Nucleus accumbens (tissue), 56 donors: Measurements from ENCODE around the gene MSH6.

Source experiments
- DNase-seq, 56 donors: peaks; one replicate each; lab custom pipeline; 2025; lab: John Stamatoyannopoulos, UW

The MSH6 gene

DNA sequence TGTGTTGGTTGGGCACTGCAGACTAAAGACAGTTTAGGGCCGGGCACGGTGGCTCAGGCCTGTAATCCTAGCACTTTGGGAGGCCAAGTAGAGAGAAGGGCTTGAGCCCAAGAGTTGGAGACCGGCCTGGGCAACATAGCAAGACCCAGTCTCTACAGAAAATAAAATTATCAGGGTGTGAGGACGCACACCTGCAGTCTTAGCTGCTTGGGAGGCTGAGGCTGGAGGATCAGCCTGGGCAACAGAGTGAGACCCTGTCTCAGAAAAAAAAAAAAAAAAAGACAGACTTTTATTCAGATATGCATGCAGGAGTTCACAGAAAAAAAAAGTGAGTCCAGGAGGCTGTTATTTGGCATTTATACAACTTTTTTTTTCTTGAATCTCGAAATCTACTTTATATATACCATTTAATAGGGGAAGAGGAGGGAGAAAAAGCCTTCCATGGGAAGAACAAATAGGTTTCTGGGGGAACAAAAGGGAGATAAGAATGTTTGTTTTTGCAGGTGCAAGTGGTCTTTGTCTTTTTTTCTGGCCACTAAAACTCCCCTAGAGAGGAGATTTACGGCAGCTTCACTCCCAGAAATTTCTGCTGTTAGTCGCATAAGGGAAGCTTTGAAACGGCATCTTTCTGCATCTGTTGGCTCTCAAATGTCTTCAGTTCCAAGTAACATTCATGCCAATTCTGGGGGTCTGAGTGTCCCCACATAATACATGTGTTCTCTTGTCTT lies 4.1 kb upstream of the MSH6 start:
- no peak for DNase-seq

GRCh38 chr2:47779426-47779790 lies 3.5 kb upstream of the MSH6 start:
- no peak for DNase-seq

GRCh38 chr2:47782381-47782670 lies 619 bp upstream of the MSH6 start:
- no peak for DNase-seq

DNA sequence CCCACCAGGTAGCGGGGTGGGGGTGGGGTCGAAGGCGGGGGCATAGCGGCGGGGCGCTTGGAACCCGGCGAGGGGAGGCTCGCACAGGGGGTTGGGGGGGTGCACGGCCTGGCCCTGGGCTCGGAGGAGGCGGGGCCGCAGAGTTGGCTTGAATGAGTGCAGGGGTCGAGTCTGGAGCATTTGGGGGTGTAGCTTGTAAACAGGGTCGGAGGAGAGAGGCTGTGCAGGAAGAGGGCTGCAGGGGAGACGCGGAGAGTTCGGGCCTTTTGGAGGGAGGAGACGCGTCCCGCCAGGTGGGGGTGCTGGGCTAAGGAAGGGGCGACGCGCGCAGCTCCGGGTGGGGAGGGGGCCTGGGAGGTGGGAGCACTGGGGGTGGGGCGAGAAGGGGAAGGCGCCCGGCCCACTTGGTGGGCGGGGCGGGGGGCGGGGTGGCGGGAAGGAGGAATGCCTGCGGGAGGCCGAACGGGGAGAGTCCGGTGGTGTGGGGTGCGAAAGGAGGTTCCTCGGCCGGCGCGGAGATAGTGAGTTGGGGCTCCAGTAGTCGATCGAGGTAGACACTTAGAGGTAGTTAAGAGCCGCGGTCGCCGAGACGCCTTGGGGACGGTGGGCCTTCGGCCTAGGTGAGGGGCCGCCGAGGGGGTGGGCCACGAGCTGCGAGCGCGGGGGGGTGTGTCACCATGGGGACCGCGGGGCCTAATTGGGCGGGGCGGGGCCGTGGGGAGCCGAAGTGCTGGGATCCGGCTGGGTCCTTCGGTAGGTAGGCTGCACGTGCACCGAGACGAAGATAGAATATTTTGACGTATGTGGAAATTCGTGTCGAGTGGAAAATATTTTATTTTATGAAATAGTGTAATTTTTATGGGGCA lies 774 bp downstream of the MSH6 start:
- DNase-seq, result peak in 46 of 56 donors; percentile 4 to 81 (median 56)

- DNase-seq, result peak in 2 of 56 donors; percentile 10 to 33
Observed at GRCh38 chr2:47784352-47784851, 1.5 kb downstream of the MSH6 start.

GRCh38 chr2:47785986-47786385 lies 3.0 kb downstream of the MSH6 start:
- DNase-seq, result peak in 1 of 56 donors; percentile 11

GRCh38 chr2:47796090-47796697 lies 13.2 kb downstream of the MSH6 start:
- DNase-seq, result no peak

- DNase-seq, result peak in 2 of 56 donors; percentile 1 to 10
Observed at GRCh38 chr2:47798631-47799030, 15.7 kb downstream of the MSH6 start.

DNA sequence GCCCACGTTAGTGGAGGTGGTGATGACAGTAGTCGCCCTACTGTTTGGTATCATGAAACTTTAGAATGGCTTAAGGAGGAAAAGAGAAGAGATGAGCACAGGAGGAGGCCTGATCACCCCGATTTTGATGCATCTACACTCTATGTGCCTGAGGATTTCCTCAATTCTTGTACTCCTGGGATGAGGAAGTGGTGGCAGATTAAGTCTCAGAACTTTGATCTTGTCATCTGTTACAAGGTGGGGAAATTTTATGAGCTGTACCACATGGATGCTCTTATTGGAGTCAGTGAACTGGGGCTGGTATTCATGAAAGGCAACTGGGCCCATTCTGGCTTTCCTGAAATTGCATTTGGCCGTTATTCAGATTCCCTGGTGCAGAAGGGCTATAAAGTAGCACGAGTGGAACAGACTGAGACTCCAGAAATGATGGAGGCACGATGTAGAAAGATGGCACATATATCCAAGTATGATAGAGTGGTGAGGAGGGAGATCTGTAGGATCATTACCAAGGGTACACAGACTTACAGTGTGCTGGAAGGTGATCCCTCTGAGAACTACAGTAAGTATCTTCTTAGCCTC lies 16.2 kb downstream of the MSH6 start:
- no peak for DNase-seq

- DNase-seq, result no peak
Observed at GRCh38 chr2:47801118-47801517, 18.2 kb downstream of the MSH6 start.

DNA sequence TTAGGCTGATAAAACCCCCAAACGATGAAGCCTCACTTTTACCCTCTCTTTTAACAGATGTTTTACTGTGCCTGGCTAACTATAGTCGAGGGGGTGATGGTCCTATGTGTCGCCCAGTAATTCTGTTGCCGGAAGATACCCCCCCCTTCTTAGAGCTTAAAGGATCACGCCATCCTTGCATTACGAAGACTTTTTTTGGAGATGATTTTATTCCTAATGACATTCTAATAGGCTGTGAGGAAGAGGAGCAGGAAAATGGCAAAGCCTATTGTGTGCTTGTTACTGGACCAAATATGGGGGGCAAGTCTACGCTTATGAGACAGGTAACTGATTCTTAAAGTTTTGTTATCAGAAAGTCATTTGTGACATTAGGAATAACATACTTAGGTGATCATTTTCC lies 20.4 kb downstream of the MSH6 start:
- no peak for DNase-seq

- no peak for DNase-seq
Observed at GRCh38 chr2:47803770-47804169, 20.8 kb downstream of the MSH6 start.

- no peak for DNase-seq
Observed at GRCh38 chr2:47805850-47806249, 22.9 kb downstream of the MSH6 start.

DNA sequence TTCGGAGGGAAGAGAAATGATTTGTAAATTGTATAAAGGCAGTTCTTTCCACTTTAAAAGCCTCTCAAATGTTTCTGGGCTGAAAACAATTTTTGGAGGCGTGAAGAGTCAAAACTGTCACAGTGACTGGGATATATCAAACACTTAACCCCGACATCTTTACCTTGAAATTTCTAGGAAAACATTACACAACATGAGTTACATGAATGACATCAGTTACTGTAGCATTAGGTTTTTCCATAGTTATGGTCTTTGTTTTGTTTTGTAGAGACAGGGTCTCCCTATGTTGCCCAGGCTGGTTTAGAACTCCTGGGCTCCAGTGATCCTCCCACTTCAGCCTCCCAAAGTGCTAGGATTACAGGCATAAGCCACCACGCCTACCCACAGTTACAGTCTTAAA lies 25.7 kb downstream of the MSH6 start:
- DNase-seq, result no peak

DNA sequence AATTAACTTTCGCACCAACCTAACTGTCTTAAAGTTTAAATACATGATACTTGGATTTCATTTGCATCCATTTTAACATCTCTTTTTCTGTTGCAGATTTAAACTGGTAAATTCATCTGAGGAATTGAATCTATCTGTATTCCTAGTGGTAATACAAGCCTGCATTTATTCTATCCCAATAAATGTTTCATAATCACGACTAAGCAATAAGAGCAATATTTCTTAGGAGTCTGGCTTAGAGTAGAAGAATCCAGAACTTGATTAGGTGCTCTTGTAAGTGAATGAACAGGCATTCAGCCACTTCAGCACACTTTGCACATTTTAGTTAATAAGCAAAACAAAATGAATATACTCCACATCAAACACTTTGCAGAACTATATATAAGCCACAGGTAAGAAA lies 27.0 kb downstream of the MSH6 start:
- DNase-seq, result no peak

DNA sequence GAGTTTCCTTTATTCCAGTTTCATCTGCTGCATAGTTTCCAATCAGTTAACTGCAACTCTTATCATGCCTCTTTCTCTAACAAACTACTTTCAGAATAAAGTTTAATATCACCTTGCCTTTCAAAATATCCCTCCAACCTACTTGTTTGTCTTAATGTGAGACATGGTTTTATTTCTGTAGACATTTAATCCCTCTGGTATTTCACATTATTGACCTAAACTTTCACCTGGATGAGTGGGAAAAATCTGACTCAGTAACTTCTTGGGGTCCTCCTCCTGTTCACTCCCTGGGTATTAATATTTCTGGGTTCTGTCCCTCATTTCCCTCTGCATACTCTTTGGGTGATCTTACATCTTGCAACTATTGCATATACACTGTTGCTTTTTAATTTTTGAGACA lies 27.9 kb downstream of the MSH6 start:
- DNase-seq, result no peak

- no peak for DNase-seq
Observed at GRCh38 chr2:47811668-47812067, 28.7 kb downstream of the MSH6 start.

DNA sequence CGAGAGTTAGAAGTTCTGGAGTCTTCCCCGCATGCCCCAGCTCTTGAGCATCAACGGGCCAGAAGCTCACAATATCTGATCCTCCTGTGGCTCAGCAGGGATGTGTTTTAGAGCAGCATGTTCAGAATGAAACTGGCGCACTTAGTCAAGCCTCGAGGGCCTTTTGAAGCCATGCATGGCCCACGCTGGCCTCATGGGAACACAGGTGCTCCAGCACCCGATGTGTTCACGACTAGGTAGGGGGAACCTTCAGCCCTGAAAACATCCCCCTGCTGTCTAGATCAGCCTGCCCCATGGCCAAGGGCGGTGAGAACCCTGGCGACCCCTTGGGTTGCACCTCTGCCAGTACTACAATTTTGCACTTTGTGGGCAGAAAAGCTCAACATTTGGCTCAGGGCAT lies 32.8 kb downstream of the MSH6 start:
- DNase-seq, result no peak

DNA sequence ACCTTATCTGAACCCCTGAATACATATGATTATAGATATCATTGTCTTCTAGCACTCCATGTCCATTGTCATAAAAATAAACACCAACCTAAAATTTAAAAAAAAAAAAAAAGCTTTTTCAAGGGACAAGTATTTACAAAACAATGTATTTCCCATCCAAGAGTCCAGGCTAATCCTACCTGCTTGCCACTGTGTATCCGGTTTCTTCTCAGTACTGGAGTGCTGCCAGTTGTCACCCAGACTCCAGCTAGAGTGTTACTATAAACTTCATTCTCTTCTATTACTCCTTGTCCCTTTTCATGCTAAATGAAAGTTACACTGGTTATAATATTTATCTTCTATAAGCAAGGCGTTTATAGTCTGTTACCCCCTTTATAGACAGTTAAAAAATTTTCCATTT lies 35.8 kb downstream of the MSH6 start:
- no peak for DNase-seq

- DNase-seq, result no peak
Observed at GRCh38 chr2:47819834-47820233, 36.9 kb downstream of the MSH6 start.

GRCh38 chr2:47822518-47822917 lies 39.6 kb downstream of the MSH6 start:
- DNase-seq, result no peak
